Jurkat, Clone E6-1 (cell line): Measurements from ENCODE around the gene TMEM107.

Experiments
- DNase-seq: peaks from one replicate; pipeline ENCODE4 v3.0.0-alpha.2; 2011; ENCODE audit warnings: low read depth, low spot score
- H3K4me3 ChIP-seq: 2 replicates; pipeline ENCODE4 v1.5.1; 2011; ENCODE audit warnings: mild to moderate bottlenecking, low read length, control low read depth, moderate library complexity

The TMEM107 gene

GRCh38 chr17:8122924-8123694 lies 53.1 kb downstream of the TMEM107 start:
- DNase-seq = no peak
- H3K4me3 ChIP-seq = peak overlapping the region; percentile 83
